ENCODE results near the gene PLEKHG4B. TPM values are rescaled to one million over a fixed set of nuclear protein-coding genes. Genes with fewer than 3 reads are reported as not detected.

Gene PLEKHG4B
- polyA plus RNA-seq, 3 donors, result not detected

DNA sequence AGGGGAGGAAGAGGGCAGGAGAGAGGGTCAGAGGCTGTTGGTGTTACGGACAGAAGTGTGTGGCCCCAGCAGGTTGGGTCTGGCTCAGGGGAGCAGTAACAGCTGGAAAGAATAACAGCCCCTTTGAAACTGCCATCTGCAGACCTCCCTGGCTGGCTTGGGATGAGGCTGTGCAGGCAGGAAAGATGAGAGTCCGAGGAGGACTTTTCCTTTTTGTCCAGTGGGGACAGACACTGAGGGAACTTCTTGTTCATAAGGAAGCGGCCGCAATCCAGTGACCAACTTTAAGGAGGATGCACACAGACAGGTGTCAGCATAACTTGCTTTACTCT, 14.8 kb upstream of the PLEKHG4B start:
- Histone ChIP-seq H3K9me3 (replicated peaks in 1 of 2; ENCODE audit: control insufficient read depth in 1 of 2, insufficient read depth in 1 of 2, low read length in 2 of 2) (no peaks in the 10 kb centered on the region), H3K9ac (ENCODE audit: insufficient read depth, low read length, poor library complexity, severe bottlenecking) (no peak overlapping the region), H4K20me1 (ENCODE audit: insufficient read depth, low read length) (no peaks in the 10 kb centered on the region), H3K4me1 (ENCODE audit: control insufficient read depth in 1 of 2, insufficient read depth in 2 of 2, low read length in 2 of 2) (no peaks in the 10 kb centered on the region), H3K36me3 (replicated peaks in 1 of 2; ENCODE audit: control insufficient read depth in 1 of 2, insufficient read depth in 2 of 2, low read length in 2 of 2) (no peaks in the 10 kb centered on the region), H3K4me2 (replicated peaks; ENCODE audit: extremely low read depth, low read length, poor library complexity, severe bottlenecking) (no peak overlapping the region), H3K27ac (ENCODE audit: low read depth in 1 of 2, low read length in 2 of 2) (no peak overlapping the region), H3K79me2 (ENCODE audit: insufficient read depth, low read length) (no peaks in the 10 kb centered on the region), H3K4me3 (replicated peaks in 1 of 3; ENCODE audit: low read depth in 2 of 3, low read length in 3 of 3) (no peak overlapping the region), H3K27me3 (ENCODE audit: control insufficient read depth in 2 of 2, insufficient read depth in 2 of 2, low read length in 2 of 2) (no peaks in the 10 kb centered on the region), H2AFZ (ENCODE audit: insufficient read depth, low read depth, low read length, poor library complexity, severe bottlenecking) (no peak overlapping the region)
- WGBS (ENCODE audit: insufficient coverage), result 95% methylated on average over 4 of the region's 4 CpGs
- no peak for DNase-seq
- Mint-ChIP-seq H3K36me3 (no peaks in the 10 kb centered on the region), H3K9me3 (no peaks in the 10 kb centered on the region), H3K4me3 (no peak overlapping the region), H3K4me1 (no peaks in the 10 kb centered on the region), H3K27ac (no peak overlapping the region), H3K27me3 (ENCODE audit: low read depth in 3 of 3) (peaks cover 0 to 15% (median 0%) of the 10 kb centered on the region in 3 donors)
- intact Hi-C loops (cut with micrococcal nuclease), result no loop called here
- TF ChIP-seq, protein P1, sequence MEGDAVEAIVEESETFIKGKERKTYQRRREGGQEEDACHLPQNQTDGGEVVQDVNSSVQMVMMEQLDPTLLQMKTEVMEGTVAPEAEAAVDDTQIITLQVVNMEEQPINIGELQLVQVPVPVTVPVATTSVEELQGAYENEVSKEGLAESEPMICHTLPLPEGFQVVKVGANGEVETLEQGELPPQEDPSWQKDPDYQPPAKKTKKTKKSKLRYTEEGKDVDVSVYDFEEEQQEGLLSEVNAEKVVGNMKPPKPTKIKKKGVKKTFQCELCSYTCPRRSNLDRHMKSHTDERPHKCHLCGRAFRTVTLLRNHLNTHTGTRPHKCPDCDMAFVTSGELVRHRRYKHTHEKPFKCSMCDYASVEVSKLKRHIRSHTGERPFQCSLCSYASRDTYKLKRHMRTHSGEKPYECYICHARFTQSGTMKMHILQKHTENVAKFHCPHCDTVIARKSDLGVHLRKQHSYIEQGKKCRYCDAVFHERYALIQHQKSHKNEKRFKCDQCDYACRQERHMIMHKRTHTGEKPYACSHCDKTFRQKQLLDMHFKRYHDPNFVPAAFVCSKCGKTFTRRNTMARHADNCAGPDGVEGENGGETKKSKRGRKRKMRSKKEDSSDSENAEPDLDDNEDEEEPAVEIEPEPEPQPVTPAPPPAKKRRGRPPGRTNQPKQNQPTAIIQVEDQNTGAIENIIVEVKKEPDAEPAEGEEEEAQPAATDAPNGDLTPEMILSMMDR (IDR thresholded peaks at IDR 0.05), result no peak

DNA sequence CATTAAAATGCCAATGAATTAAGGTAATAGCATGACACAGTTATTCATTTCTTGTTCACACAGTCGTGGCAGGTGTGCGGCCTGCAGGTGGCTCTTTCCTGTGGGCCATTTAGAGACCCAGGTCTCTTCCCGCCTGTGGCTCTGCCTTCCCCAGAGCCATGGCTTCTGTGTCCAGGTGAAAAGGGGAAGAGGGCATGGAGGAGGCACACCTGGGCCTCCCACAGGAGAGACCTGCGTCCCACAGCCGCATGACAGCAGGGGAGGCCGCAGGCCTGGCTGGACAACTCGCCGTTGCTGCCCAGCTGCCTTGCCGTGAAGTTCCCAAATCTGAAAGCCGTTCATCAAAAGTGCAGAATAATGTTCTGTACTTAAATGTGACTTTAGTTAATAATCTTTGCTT, 14.4 kb upstream of the PLEKHG4B start:
- peaks cover 0 to 15% (median 0%) of the 10 kb centered on the region in 3 donors for H3K27me3 Mint-ChIP-seq (ENCODE audit: low read depth in 3 of 3)
- intact Hi-C loops (cut with micrococcal nuclease), result no loop called here
- H3K4me2 ChIP-seq (replicated peaks; ENCODE audit: extremely low read depth, low read length, poor library complexity, severe bottlenecking), result no peak overlapping the region

More for the DNA sequence above, 14.4 kb upstream of the PLEKHG4B start:
- Histone ChIP-seq H3K27me3 (ENCODE audit: control insufficient read depth in 2 of 2, insufficient read depth in 2 of 2, low read length in 2 of 2) (no peaks in the 10 kb centered on the region), H3K4me3 (replicated peaks in 1 of 3; ENCODE audit: low read depth in 2 of 3, low read length in 3 of 3) (no peak overlapping the region), H3K27ac (ENCODE audit: low read depth in 1 of 2, low read length in 2 of 2) (no peak overlapping the region), H3K79me2 (ENCODE audit: insufficient read depth, low read length) (no peaks in the 10 kb centered on the region), H3K4me1 (ENCODE audit: control insufficient read depth in 1 of 2, insufficient read depth in 2 of 2, low read length in 2 of 2) (no peaks in the 10 kb centered on the region), H2AFZ (ENCODE audit: insufficient read depth, low read depth, low read length, poor library complexity, severe bottlenecking) (no peak overlapping the region), H3K36me3 (replicated peaks in 1 of 2; ENCODE audit: control insufficient read depth in 1 of 2, insufficient read depth in 2 of 2, low read length in 2 of 2) (no peaks in the 10 kb centered on the region), H4K20me1 (ENCODE audit: insufficient read depth, low read length) (no peaks in the 10 kb centered on the region), H3K9me3 (replicated peaks in 1 of 2; ENCODE audit: control insufficient read depth in 1 of 2, insufficient read depth in 1 of 2, low read length in 2 of 2) (no peaks in the 10 kb centered on the region), H3K9ac (ENCODE audit: insufficient read depth, low read length, poor library complexity, severe bottlenecking) (no peak overlapping the region)
- no peak for DNase-seq
- no peaks in the 10 kb centered on the region for H3K4me1 Mint-ChIP-seq
- H3K9me3 Mint-ChIP-seq, result no peaks in the 10 kb centered on the region
- no peak overlapping the region for H3K27ac Mint-ChIP-seq
- WGBS (ENCODE audit: insufficient coverage), result 92% methylated on average over 2 of the region's 10 CpGs
- no peaks in the 10 kb centered on the region for H3K36me3 Mint-ChIP-seq
- no peak overlapping the region for H3K4me3 Mint-ChIP-seq
- TF ChIP-seq, protein P1 (IDR thresholded peaks at IDR 0.05), result no peak

Data from CD14-positive monocyte (primary cell).